Measurements from ENCODE around the gene WBP2NL.

Gene WBP2NL

GRCh38 chr22:41970601-41971000, 28.0 kb upstream of the WBP2NL start:
- DNase-seq (no peak), ATAC-seq (replicated peaks) (no peak)
- H3K36me3 Mint-ChIP-seq (ENCODE audit: insufficient read depth), result no peaks in the 10 kb centered on the region
- H3K4me1 Mint-ChIP-seq (ENCODE audit: low read depth in 2 of 2), result peaks cover 4 to 5% of the 10 kb centered on the region in 2 donors
- H3K27me3 Mint-ChIP-seq, result peaks cover 21 to 65% of the 10 kb centered on the region in 2 donors
- no peak overlapping the region for H3K4me3 Mint-ChIP-seq
- H3K27ac Mint-ChIP-seq, result no peak overlapping the region
- H3K9me3 Mint-ChIP-seq, result no peaks in the 10 kb centered on the region

GRCh38 chr22:41971431-41971830, 27.2 kb upstream of the WBP2NL start:
- no peak overlapping the region for H3K4me3 Mint-ChIP-seq
- peaks cover 5 to 8% of the 10 kb centered on the region in 2 donors for H3K4me1 Mint-ChIP-seq (ENCODE audit: low read depth in 2 of 2)
- H3K9me3 Mint-ChIP-seq, result no peaks in the 10 kb centered on the region
- DNase-seq, result no peak
- no peak for ATAC-seq (replicated peaks)
- peaks cover 29 to 71% of the 10 kb centered on the region in 2 donors for H3K27me3 Mint-ChIP-seq
- H3K36me3 Mint-ChIP-seq (ENCODE audit: insufficient read depth), result no peaks in the 10 kb centered on the region
- H3K27ac Mint-ChIP-seq, result no peak overlapping the region

GRCh38 chr22:41974691-41975290, 23.8 kb upstream of the WBP2NL start:
- DNase-seq (no peak), ATAC-seq (replicated peaks) (no peak)
- Mint-ChIP-seq H3K27me3 (peaks cover 48 to 83% of the 10 kb centered on the region in 2 donors), H3K27ac (no peak overlapping the region), H3K36me3 (ENCODE audit: insufficient read depth) (no peaks in the 10 kb centered on the region), H3K4me3 (no peak overlapping the region), H3K9me3 (no peaks in the 10 kb centered on the region), H3K4me1 (ENCODE audit: low read depth in 2 of 2) (peaks cover 3% of the 10 kb centered on the region in 2 donors)

GRCh38 chr22:41975299-41976069, 23.1 kb upstream of the WBP2NL start:
- DNase-seq (no peak), ATAC-seq (replicated peaks) (no peak)
- H3K27ac Mint-ChIP-seq, result no peak overlapping the region
- H3K4me3 Mint-ChIP-seq, result peak overlapping the region; percentile 44 to 60
- peaks cover 48 to 76% of the 10 kb centered on the region in 2 donors for H3K27me3 Mint-ChIP-seq
- H3K4me1 Mint-ChIP-seq (ENCODE audit: low read depth in 2 of 2), result peaks cover 3% of the 10 kb centered on the region in 2 donors
- no peaks in the 10 kb centered on the region for H3K36me3 Mint-ChIP-seq (ENCODE audit: insufficient read depth)
- no peaks in the 10 kb centered on the region for H3K9me3 Mint-ChIP-seq

- H3K9me3 Mint-ChIP-seq, result no peaks in the 10 kb centered on the region
- H3K36me3 Mint-ChIP-seq (ENCODE audit: insufficient read depth), result no peaks in the 10 kb centered on the region
- ATAC-seq (replicated peaks), result peak; percentile 83
- peak overlapping the region; percentile 44 to 60 for H3K4me3 Mint-ChIP-seq
- no peak overlapping the region for H3K27ac Mint-ChIP-seq
- H3K27me3 Mint-ChIP-seq, result peaks cover 48 to 68% of the 10 kb centered on the region in 2 donors
- peaks cover 3% of the 10 kb centered on the region in 2 donors for H3K4me1 Mint-ChIP-seq (ENCODE audit: low read depth in 2 of 2)
- peak; percentile 18 to 38 (median 21) for DNase-seq
Observed at GRCh38 chr22:41976070-41976901, 22.3 kb upstream of the WBP2NL start.

GRCh38 chr22:41976961-41977566, 21.5 kb upstream of the WBP2NL start:
- Mint-ChIP-seq H3K36me3 (ENCODE audit: insufficient read depth) (no peaks in the 10 kb centered on the region), H3K27me3 (peaks cover 43 to 60% of the 10 kb centered on the region in 2 donors), H3K9me3 (no peaks in the 10 kb centered on the region), H3K27ac (no peak overlapping the region), H3K4me1 (ENCODE audit: low read depth in 2 of 2) (peaks cover 3% of the 10 kb centered on the region in 2 donors), H3K4me3 (peak overlapping the region; percentile 33 to 52)
- ATAC-seq (replicated peaks), result peak; percentile 31
- DNase-seq, result no peak

GRCh38 chr22:41978732-41979131, 19.9 kb upstream of the WBP2NL start:
- H3K27ac Mint-ChIP-seq, result no peak overlapping the region
- peaks cover 37 to 47% of the 10 kb centered on the region in 2 donors for H3K27me3 Mint-ChIP-seq
- no peak overlapping the region for H3K4me3 Mint-ChIP-seq
- H3K4me1 Mint-ChIP-seq (ENCODE audit: low read depth in 2 of 2), result peaks cover 3% of the 10 kb centered on the region in 2 donors
- DNase-seq (no peak), ATAC-seq (replicated peaks) (no peak)
- no peaks in the 10 kb centered on the region for H3K9me3 Mint-ChIP-seq
- no peaks in the 10 kb centered on the region for H3K36me3 Mint-ChIP-seq (ENCODE audit: insufficient read depth)

- Mint-ChIP-seq H3K27me3 (peaks cover 37 to 47% of the 10 kb centered on the region in 2 donors), H3K4me1 (ENCODE audit: low read depth in 2 of 2) (peaks cover 3% of the 10 kb centered on the region in 2 donors), H3K4me3 (no peak overlapping the region), H3K9me3 (no peaks in the 10 kb centered on the region), H3K36me3 (ENCODE audit: insufficient read depth) (no peaks in the 10 kb centered on the region), H3K27ac (no peak overlapping the region)
- ATAC-seq (replicated peaks) (no peak), DNase-seq (no peak)
Observed at GRCh38 chr22:41979423-41980250, 19.0 kb upstream of the WBP2NL start.

- Mint-ChIP-seq H3K4me3 (no peak overlapping the region), H3K4me1 (ENCODE audit: low read depth in 2 of 2) (no peaks in the 10 kb centered on the region), H3K36me3 (ENCODE audit: insufficient read depth) (no peaks in the 10 kb centered on the region), H3K9me3 (no peaks in the 10 kb centered on the region), H3K27me3 (peaks cover 12 to 25% of the 10 kb centered on the region in 2 donors), H3K27ac (no peak overlapping the region)
- DNase-seq (no peak), ATAC-seq (replicated peaks) (no peak)
Observed at GRCh38 chr22:41982865-41983264, 15.7 kb upstream of the WBP2NL start.

- Mint-ChIP-seq H3K27me3 (peaks cover 3 to 24% of the 10 kb centered on the region in 2 donors), H3K36me3 (ENCODE audit: insufficient read depth) (no peaks in the 10 kb centered on the region), H3K4me3 (no peak overlapping the region), H3K27ac (no peak overlapping the region), H3K9me3 (no peaks in the 10 kb centered on the region), H3K4me1 (ENCODE audit: low read depth in 2 of 2) (no peaks in the 10 kb centered on the region)
- DNase-seq (no peak), ATAC-seq (replicated peaks) (no peak)
Observed at GRCh38 chr22:41983513-41984405, 14.8 kb upstream of the WBP2NL start.

- DNase-seq, result no peak
- Mint-ChIP-seq H3K4me3 (no peak overlapping the region), H3K27me3 (peaks cover 7 to 27% of the 10 kb centered on the region in 2 donors), H3K36me3 (ENCODE audit: insufficient read depth) (no peaks in the 10 kb centered on the region), H3K9me3 (no peaks in the 10 kb centered on the region), H3K4me1 (ENCODE audit: low read depth in 2 of 2) (no peaks in the 10 kb centered on the region), H3K27ac (no peak overlapping the region)
- ATAC-seq (replicated peaks), result no peak
Observed at GRCh38 chr22:41987276-41987675, 11.3 kb upstream of the WBP2NL start.

- Mint-ChIP-seq H3K27ac (no peak overlapping the region), H3K9me3 (no peaks in the 10 kb centered on the region), H3K4me1 (ENCODE audit: low read depth in 2 of 2) (no peaks in the 10 kb centered on the region), H3K27me3 (peaks cover 15 to 32% of the 10 kb centered on the region in 2 donors), H3K4me3 (no peak overlapping the region), H3K36me3 (ENCODE audit: insufficient read depth) (no peaks in the 10 kb centered on the region)
- no peak for DNase-seq
- ATAC-seq (replicated peaks), result no peak
Observed at GRCh38 chr22:41989246-41989645, 9.3 kb upstream of the WBP2NL start.

Data from effector memory CD8-positive, alpha-beta T cell (primary cell).